Fibroblast of gingiva (primary cell): ENCODE data around the gene MED13L.
A peak's percentile ranks its signal among the peaks of the same experiment; 100 is the strongest.

Experiments
- DNase-seq: peaks from one replicate; pipeline ENCODE4 v3.0.0-alpha.2; 2011; ENCODE audit warnings: low read depth

MED13L gene

GRCh38 chr12:116276652-116277466 lies 634 bp downstream of the MED13L start:
- peak; percentile 64 for DNase-seq

GRCh38 chr12:116274551-116275375 lies 2.7 kb downstream of the MED13L start:
- no peak for DNase-seq

GRCh38 chr12:116273813-116274550 lies 3.5 kb downstream of the MED13L start:
- DNase-seq, result no peak

GRCh38 chr12:116267948-116268347 lies 9.5 kb downstream of the MED13L start:
- no peak for DNase-seq

- DNase-seq, result no peak
These were observed 10.7 kb downstream of the MED13L start for GRCh38 chr12:116266631-116267349.

GRCh38 chr12:116266168-116266601 lies 11.3 kb downstream of the MED13L start:
- no peak for DNase-seq

- no peak for DNase-seq
These were observed 11.9 kb downstream of the MED13L start for GRCh38 chr12:116265351-116266147.

GRCh38 chr12:116264525-116265070 lies 12.9 kb downstream of the MED13L start:
- DNase-seq, result no peak

GRCh38 chr12:116263844-116264243 lies 13.6 kb downstream of the MED13L start:
- no peak for DNase-seq

GRCh38 chr12:116263431-116263830 lies 14.1 kb downstream of the MED13L start:
- DNase-seq, result no peak

- no peak for DNase-seq
These were observed 14.8 kb downstream of the MED13L start for GRCh38 chr12:116262741-116263140.

GRCh38 chr12:116261525-116262100 lies 15.9 kb downstream of the MED13L start:
- DNase-seq, result no peak

- DNase-seq, result no peak
These were observed 17.5 kb downstream of the MED13L start for GRCh38 chr12:116259800-116260577.

- DNase-seq, result no peak
These were observed 19.7 kb downstream of the MED13L start for GRCh38 chr12:116257826-116258225.

GRCh38 chr12:116257215-116257614 lies 20.3 kb downstream of the MED13L start:
- DNase-seq, result no peak

GRCh38 chr12:116249938-116250337 lies 27.6 kb downstream of the MED13L start:
- no peak for DNase-seq

- DNase-seq, result no peak
These were observed 28.6 kb downstream of the MED13L start for GRCh38 chr12:116248930-116249329.

- DNase-seq, result no peak
These were observed 29.1 kb downstream of the MED13L start for GRCh38 chr12:116248433-116248832.

- peak; percentile 7 for DNase-seq
These were observed 30.1 kb downstream of the MED13L start for GRCh38 chr12:116247377-116247776.
